HEK293 (cell line): ENCODE data around the gene OR4E2.

ENCODE experiments used
- TRIM28 ChIP-seq: IDR thresholded peaks from 2 replicates; pipeline ENCODE4 v1.6.1; 2011; ENCODE audit warnings: low read length, control low read depth, borderline replicate concordance
- ZFHX2 ChIP-seq: fragments of 450-650 bp; formaldehyde crosslinking; conservative IDR thresholded peaks from 2 replicates; pipeline ENCODE4 v1.5.1; 2016; ENCODE audit warnings: missing biosample characterization, missing genetic modification characterization
- TF ChIP-seq, protein P1 (sequence below): fragments of 450-650 bp; formaldehyde crosslinking; IDR thresholded peaks from 2 replicates; pipeline ENCODE4 v1.5.1; 2016; ENCODE audit warnings: missing biosample characterization, missing genetic modification characterization

GRCh38 chr14:21699551-21699950, 45.9 kb downstream of the OR4E2 start:
- TF ChIP-seq, protein P1, sequence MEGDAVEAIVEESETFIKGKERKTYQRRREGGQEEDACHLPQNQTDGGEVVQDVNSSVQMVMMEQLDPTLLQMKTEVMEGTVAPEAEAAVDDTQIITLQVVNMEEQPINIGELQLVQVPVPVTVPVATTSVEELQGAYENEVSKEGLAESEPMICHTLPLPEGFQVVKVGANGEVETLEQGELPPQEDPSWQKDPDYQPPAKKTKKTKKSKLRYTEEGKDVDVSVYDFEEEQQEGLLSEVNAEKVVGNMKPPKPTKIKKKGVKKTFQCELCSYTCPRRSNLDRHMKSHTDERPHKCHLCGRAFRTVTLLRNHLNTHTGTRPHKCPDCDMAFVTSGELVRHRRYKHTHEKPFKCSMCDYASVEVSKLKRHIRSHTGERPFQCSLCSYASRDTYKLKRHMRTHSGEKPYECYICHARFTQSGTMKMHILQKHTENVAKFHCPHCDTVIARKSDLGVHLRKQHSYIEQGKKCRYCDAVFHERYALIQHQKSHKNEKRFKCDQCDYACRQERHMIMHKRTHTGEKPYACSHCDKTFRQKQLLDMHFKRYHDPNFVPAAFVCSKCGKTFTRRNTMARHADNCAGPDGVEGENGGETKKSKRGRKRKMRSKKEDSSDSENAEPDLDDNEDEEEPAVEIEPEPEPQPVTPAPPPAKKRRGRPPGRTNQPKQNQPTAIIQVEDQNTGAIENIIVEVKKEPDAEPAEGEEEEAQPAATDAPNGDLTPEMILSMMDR (tag by site-specific recombination), result no peak
- TF ChIP-seq ZFHX2 (tag by site-specific recombination) (no peak), TRIM28 (no peak)
